Neural cell (in vitro differentiated cells): Measurements from ENCODE around the gene LRMDA. TPM values are rescaled to one million over a fixed set of nuclear protein-coding genes. Genes with fewer than 3 reads are reported as not detected.

Experiments used
- H2AFZ ChIP-seq: fragments of 200-600, 300-800 bp; sonication (generic), shearing (Covaris generic); 2 replicates; pipeline ENCODE4 v1.6.0; 2014; ENCODE audit warnings: low read depth, mild to moderate bottlenecking, antibody characterized with exemption, low read length, moderate library complexity
- H3F3A ChIP-seq: fragments of 200-600 bp; shearing (Covaris generic); 2 replicates; pipeline ENCODE4 v1.6.1; 2016; ENCODE audit warnings: mild to moderate bottlenecking, moderate library complexity, mixed read lengths, antibody characterized with exemption, low read length; ENCODE audit not compliant: insufficient read depth, poor library complexity, severe bottlenecking
- H3K27ac ChIP-seq: fragments of 200-600, 300-800 bp; sonication (generic), shearing (Covaris generic); 2 replicates; pipeline ENCODE4 v1.5.1; 2014; ENCODE audit warnings: mild to moderate bottlenecking, low read length, moderate library complexity
- H3K27me3 ChIP-seq: fragments of 300-800, 200-600 bp; sonication (generic), shearing (Covaris generic); 2 replicates; pipeline ENCODE4 v1.6.0; 2014; ENCODE audit warnings: mild to moderate bottlenecking, low read depth, low read length, moderate library complexity; ENCODE audit not compliant: insufficient read depth
- H3K36me3 ChIP-seq: fragments of 300-800, 200-600 bp; sonication (generic), shearing (Covaris generic); 2 replicates; pipeline ENCODE4 v1.5.1; 2014; ENCODE audit warnings: mild to moderate bottlenecking, antibody characterized with exemption, low read length, moderate library complexity; ENCODE audit not compliant: insufficient read depth
- H3K4me2 ChIP-seq: fragments of 300-800, 200-600 bp; sonication (generic), shearing (Covaris generic); 2 replicates; pipeline ENCODE4 v1.6.0; 2014; ENCODE audit warnings: mild to moderate bottlenecking, low read length
- H3K4me3 ChIP-seq: fragments of 300-800, 200-600 bp; sonication (generic), shearing (Covaris generic); 2 replicates; pipeline ENCODE4 v1.5.1; 2014; ENCODE audit warnings: mild to moderate bottlenecking, low read length, moderate library complexity
- H3K79me2 ChIP-seq: fragments of 200-600 bp; shearing (Covaris generic); replicated peaks from 2 replicates; pipeline ENCODE4 v1.6.0; 2014; ENCODE audit warnings: mild to moderate bottlenecking, low read length, moderate library complexity; ENCODE audit not compliant: insufficient read depth
- H3K9ac ChIP-seq: fragments of 300-800, 200-600 bp; sonication (generic), shearing (Covaris generic); 2 replicates; pipeline ENCODE4 v1.6.1; 2016; ENCODE audit warnings: mild to moderate bottlenecking, low read length, mixed read lengths
- H3K9me2 ChIP-seq: fragments of 200-600 bp; shearing (Covaris generic); 2 replicates; pipeline ENCODE4 v1.6.1; 2016; ENCODE audit warnings: mild to moderate bottlenecking, low read length, mixed read lengths; ENCODE audit not compliant: insufficient read depth
- H3K9me3 ChIP-seq: fragments of 200-600, 300-800 bp; sonication (generic), shearing (Covaris generic); 2 replicates; pipeline ENCODE4 v1.6.1; 2016; ENCODE audit warnings: mild to moderate bottlenecking, mixed run types, low read length, moderate library complexity, mixed read lengths
- H4K20me1 ChIP-seq: fragments of 200-600 bp; shearing (Covaris generic); 2 replicates; pipeline ENCODE4 v1.6.1; 2016; ENCODE audit warnings: mild to moderate bottlenecking, mixed run types; ENCODE audit not compliant: insufficient read depth
- CTCF ChIP-seq: fragments of 450-650 bp; IDR thresholded peaks from 2 replicates; pipeline ENCODE4 v1.5.1; 2014; ENCODE audit warnings: antibody characterized with exemption, mild to moderate bottlenecking, moderate library complexity; ENCODE audit not compliant: poor library complexity, severe bottlenecking
- EP300 ChIP-seq: fragments of 450-650 bp; conservative IDR thresholded peaks from 2 replicates; pipeline ENCODE4 v1.6.1; 2014; ENCODE audit warnings: antibody characterized with exemption, mild to moderate bottlenecking, moderate library complexity; ENCODE audit not compliant: poor library complexity, severe bottlenecking
- EZH2 ChIP-seq: fragments of 200-600, 300-800 bp; shearing (Covaris generic), sonication (generic); IDR thresholded peaks from 2 replicates; pipeline ENCODE4 v1.6.1; 2014; ENCODE audit warnings: antibody characterized with exemption, low read length, borderline replicate concordance, mild to moderate bottlenecking; ENCODE audit not compliant: insufficient read depth, poor library complexity, severe bottlenecking
- MXI1 ChIP-seq: fragments of 450-650 bp; conservative IDR thresholded peaks from 2 replicates; pipeline ENCODE4 v1.6.1; 2014; ENCODE audit warnings: antibody characterized with exemption, mild to moderate bottlenecking; ENCODE audit not compliant: poor library complexity, severe bottlenecking
- POLR2AphosphoS5 ChIP-seq: IDR thresholded peaks from 2 replicates; pipeline ENCODE4 v1.6.1; 2012
- RAD21 ChIP-seq: fragments of 450-650 bp; conservative IDR thresholded peaks from 2 replicates; pipeline ENCODE4 v1.6.1; 2014; ENCODE audit warnings: antibody characterized with exemption, mild to moderate bottlenecking, moderate library complexity
- SMC3 ChIP-seq: fragments of 450-650 bp; conservative IDR thresholded peaks from 2 replicates; pipeline ENCODE4 v1.6.1; 2014; ENCODE audit warnings: antibody characterized with exemption, mild to moderate bottlenecking, moderate library complexity; ENCODE audit not compliant: poor library complexity
- TAF1 ChIP-seq: IDR thresholded peaks from 2 replicates; pipeline ENCODE4 v1.6.1; 2012; ENCODE audit warnings: low read depth
- polyA plus RNA-seq: library from polyadenylated mRNA; depleted of rRNA; stranded (reverse); fragments of >200 nt; gene quantifications from 2 replicates; pipeline ENCODE4 v1.2.3, GENCODE V29; 2014
- TF ChIP-seq, protein P1 (sequence below): IDR thresholded peaks from 2 replicates; pipeline ENCODE4 v1.6.1; 2012; ENCODE audit warnings: borderline replicate concordance

LRMDA gene
- polyA plus RNA-seq, 1 donor from 2014 or later: 5.6 TPM

- H3K9me3 ChIP-seq: no peaks in the 10 kb centered on the region
- H3K79me2 ChIP-seq: no peaks in the 10 kb centered on the region
- TF ChIP-seq TAF1: no peak
- TF ChIP-seq EP300: no peak
- no peak for TF ChIP-seq MXI1
- no peak for TF ChIP-seq SMC3
- TF ChIP-seq RAD21: no peak
- TF ChIP-seq POLR2AphosphoS5: no peak
- TF ChIP-seq CTCF: no peak
- TF ChIP-seq, protein P1, sequence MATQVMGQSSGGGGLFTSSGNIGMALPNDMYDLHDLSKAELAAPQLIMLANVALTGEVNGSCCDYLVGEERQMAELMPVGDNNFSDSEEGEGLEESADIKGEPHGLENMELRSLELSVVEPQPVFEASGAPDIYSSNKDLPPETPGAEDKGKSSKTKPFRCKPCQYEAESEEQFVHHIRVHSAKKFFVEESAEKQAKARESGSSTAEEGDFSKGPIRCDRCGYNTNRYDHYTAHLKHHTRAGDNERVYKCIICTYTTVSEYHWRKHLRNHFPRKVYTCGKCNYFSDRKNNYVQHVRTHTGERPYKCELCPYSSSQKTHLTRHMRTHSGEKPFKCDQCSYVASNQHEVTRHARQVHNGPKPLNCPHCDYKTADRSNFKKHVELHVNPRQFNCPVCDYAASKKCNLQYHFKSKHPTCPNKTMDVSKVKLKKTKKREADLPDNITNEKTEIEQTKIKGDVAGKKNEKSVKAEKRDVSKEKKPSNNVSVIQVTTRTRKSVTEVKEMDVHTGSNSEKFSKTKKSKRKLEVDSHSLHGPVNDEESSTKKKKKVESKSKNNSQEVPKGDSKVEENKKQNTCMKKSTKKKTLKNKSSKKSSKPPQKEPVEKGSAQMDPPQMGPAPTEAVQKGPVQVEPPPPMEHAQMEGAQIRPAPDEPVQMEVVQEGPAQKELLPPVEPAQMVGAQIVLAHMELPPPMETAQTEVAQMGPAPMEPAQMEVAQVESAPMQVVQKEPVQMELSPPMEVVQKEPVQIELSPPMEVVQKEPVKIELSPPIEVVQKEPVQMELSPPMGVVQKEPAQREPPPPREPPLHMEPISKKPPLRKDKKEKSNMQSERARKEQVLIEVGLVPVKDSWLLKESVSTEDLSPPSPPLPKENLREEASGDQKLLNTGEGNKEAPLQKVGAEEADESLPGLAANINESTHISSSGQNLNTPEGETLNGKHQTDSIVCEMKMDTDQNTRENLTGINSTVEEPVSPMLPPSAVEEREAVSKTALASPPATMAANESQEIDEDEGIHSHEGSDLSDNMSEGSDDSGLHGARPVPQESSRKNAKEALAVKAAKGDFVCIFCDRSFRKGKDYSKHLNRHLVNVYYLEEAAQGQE: no peak
- no peak for TF ChIP-seq EZH2
- H3K27me3 ChIP-seq: no peaks in the 10 kb centered on the region
- H3F3A ChIP-seq: no peaks in the 10 kb centered on the region
- H3K9me2 ChIP-seq: no peaks in the 10 kb centered on the region
- H3K4me3 ChIP-seq: no peak overlapping the region
- no peak overlapping the region for H3K4me2 ChIP-seq
- H4K20me1 ChIP-seq: no peaks in the 10 kb centered on the region
- no peak overlapping the region for H3K9ac ChIP-seq
- no peaks in the 10 kb centered on the region for H3K36me3 ChIP-seq
- H2AFZ ChIP-seq: no peak overlapping the region
- H3K27ac ChIP-seq: no peak overlapping the region
Observed at GRCh38 chr10:76405922-76406321, 974.5 kb downstream of the LRMDA start.

- no peak overlapping the region for H3K4me2 ChIP-seq
Observed at GRCh38 chr10:76408646-76409045, 977.2 kb downstream of the LRMDA start.

More at GRCh38 chr10:76408646-76409045, 977.2 kb downstream of the LRMDA start:
- H3K27me3 ChIP-seq: no peaks in the 10 kb centered on the region
- H3K9me2 ChIP-seq: no peaks in the 10 kb centered on the region
- no peaks in the 10 kb centered on the region for H3K36me3 ChIP-seq
- no peaks in the 10 kb centered on the region for H3F3A ChIP-seq
- H3K79me2 ChIP-seq: no peaks in the 10 kb centered on the region
- no peak overlapping the region for H3K9ac ChIP-seq
- no peak overlapping the region for H3K4me3 ChIP-seq
- TF ChIP-seq, protein P1: no peak
- TF ChIP-seq RAD21 (no peak), CTCF (no peak)
- no peak overlapping the region for H3K27ac ChIP-seq
- no peaks in the 10 kb centered on the region for H3K9me3 ChIP-seq
- H2AFZ ChIP-seq: no peak overlapping the region
- H4K20me1 ChIP-seq: no peaks in the 10 kb centered on the region
